ENCODE measurements around the gene RFX3. TPM values are rescaled to one million over a fixed set of nuclear protein-coding genes. Genes with fewer than 3 reads are reported as not detected.

RFX3 gene
- total RNA-seq, 4 donors from 2014 or later = 10.9 to 20.8 (median 13.7) TPM

GRCh38 chr9:3474821-3475220 is 51.0 kb downstream of the RFX3 start:
- 90 to 97% methylated on average over 2 of the region's 2 CpGs for WGBS, 2 donors
- H3K4me1 ChIP-seq = peaks cover 0 to 7% (median 0%) of the 10 kb centered on the region in 4 donors
- peaks cover 0 to 18% (median 0%) of the 10 kb centered on the region in 4 donors for H3K9me3 ChIP-seq
- H3K27me3 ChIP-seq = no peaks in the 10 kb centered on the region
- DNase-seq (ENCODE audit: low spot score in 2 of 2) = no peak
- no peak overlapping the region for H3K4me3 ChIP-seq
- H3K27ac ChIP-seq = no peak overlapping the region
- H3K36me3 ChIP-seq = peaks cover 0 to 9% (median 0%) of the 10 kb centered on the region in 3 donors
- no peak for TF ChIP-seq CTCF (IDR thresholded peaks at IDR 0.05)
- TF ChIP-seq EP300 (IDR thresholded peaks at IDR 0.05) = no peak
- no peak for TF ChIP-seq POLR2A (IDR thresholded peaks at IDR 0.05)

- no peaks in the 10 kb centered on the region for H3K27me3 ChIP-seq
- H3K36me3 ChIP-seq = peaks cover 0 to 4% (median 0%) of the 10 kb centered on the region in 3 donors
- H3K4me3 ChIP-seq = no peak overlapping the region
- TF ChIP-seq CTCF (IDR thresholded peaks at IDR 0.05) (no peak), POLR2A (IDR thresholded peaks at IDR 0.05) (no peak), EP300 (IDR thresholded peaks at IDR 0.05) (no peak)
- H3K9me3 ChIP-seq = peaks cover 0 to 14% (median 0%) of the 10 kb centered on the region in 4 donors
- DNase-seq (ENCODE audit: low spot score in 2 of 2) = no peak
- no peak overlapping the region for H3K27ac ChIP-seq
- H3K4me1 ChIP-seq = peaks cover 0 to 17% (median 0%) of the 10 kb centered on the region in 4 donors
- WGBS, 2 donors = 98 to 100% methylated on average over 1 of the region's 1 CpG
These were observed 52.4 kb downstream of the RFX3 start for GRCh38 chr9:3473405-3473804.

- no peak overlapping the region for H3K4me3 ChIP-seq
- H3K36me3 ChIP-seq = peaks cover 0 to 4% (median 0%) of the 10 kb centered on the region in 3 donors
- H3K27ac ChIP-seq = no peak overlapping the region
- peaks cover 0 to 30% (median 0%) of the 10 kb centered on the region in 4 donors for H3K4me1 ChIP-seq
- TF ChIP-seq POLR2A (IDR thresholded peaks at IDR 0.05) (no peak), EP300 (IDR thresholded peaks at IDR 0.05) (no peak), CTCF (IDR thresholded peaks at IDR 0.05) (no peak)
- no peaks in the 10 kb centered on the region for H3K27me3 ChIP-seq
- WGBS, 2 donors = 45 to 52% methylated on average over 3 of the region's 3 CpGs
- DNase-seq (ENCODE audit: low spot score in 2 of 2) = no peak
- peaks cover 0 to 2% (median 0%) of the 10 kb centered on the region in 4 donors for H3K9me3 ChIP-seq
These were observed 53.9 kb downstream of the RFX3 start for GRCh38 chr9:3471883-3472282.

GRCh38 chr9:3468421-3469205 is 57.2 kb downstream of the RFX3 start:
- peaks cover 0 to 27% (median 0%) of the 10 kb centered on the region in 4 donors for H3K4me1 ChIP-seq
- 50% methylated on average over 4 of the region's 4 CpGs for WGBS, 2 donors
- H3K27ac ChIP-seq = peak overlapping the region in 1 of 4 donors; percentile 8
- H3K4me3 ChIP-seq = no peak overlapping the region
- TF ChIP-seq POLR2A (IDR thresholded peaks at IDR 0.05) (no peak), EP300 (IDR thresholded peaks at IDR 0.05) (no peak), CTCF (IDR thresholded peaks at IDR 0.05) (no peak)
- H3K27me3 ChIP-seq = no peaks in the 10 kb centered on the region
- no peaks in the 10 kb centered on the region for H3K9me3 ChIP-seq
- H3K36me3 ChIP-seq = no peaks in the 10 kb centered on the region
- DNase-seq (ENCODE audit: low spot score in 2 of 2) = no peak

GRCh38 chr9:3467593-3468219 is 58.1 kb downstream of the RFX3 start:
- H3K36me3 ChIP-seq = no peaks in the 10 kb centered on the region
- peak in 1 of 2 donors; percentile 48 for DNase-seq (ENCODE audit: low spot score in 2 of 2)
- peaks cover 0 to 26% (median 0%) of the 10 kb centered on the region in 4 donors for H3K4me1 ChIP-seq
- TF ChIP-seq EP300 (IDR thresholded peaks at IDR 0.05) = peak in 1 of 2 donors; percentile 7
- TF ChIP-seq POLR2A (IDR thresholded peaks at IDR 0.05) = no peak
- TF ChIP-seq CTCF (IDR thresholded peaks at IDR 0.05) = peak; percentile 53 to 72 (median 67)
- 49 to 56% methylated on average over 4 of the region's 4 CpGs for WGBS, 2 donors
- no peaks in the 10 kb centered on the region for H3K27me3 ChIP-seq
- no peak overlapping the region for H3K4me3 ChIP-seq
- no peaks in the 10 kb centered on the region for H3K9me3 ChIP-seq
- H3K27ac ChIP-seq = peak overlapping the region in 1 of 4 donors; percentile 8
